Stimulated activated CD8-positive, alpha-beta memory T cell treated with anti-CD3 and anti-CD28 coated beads, Interleukin-12 subunit alpha, Interleukin-12 subunit beta, amount 100 ng/mL, for 1 hour (primary cell): Measurements from ENCODE around the gene KRTAP3-3.

ENCODE experiments used
- DNase-seq: peaks from one replicate; pipeline ENCODE4 v3.0.0-alpha.2; 2020; ENCODE audit warnings: low read depth

The KRTAP3-3 gene

GRCh38 chr17:40958086-40958953 lies 35.6 kb downstream of the KRTAP3-3 start:
- no peak for DNase-seq

- DNase-seq, result no peak
Measured at GRCh38 chr17:40956401-40957254, 37.3 kb downstream of the KRTAP3-3 start.

- DNase-seq, result no peak
Measured at GRCh38 chr17:40953881-40954280, 40.1 kb downstream of the KRTAP3-3 start.

- DNase-seq, result no peak
Measured at GRCh38 chr17:40952661-40953060, 41.3 kb downstream of the KRTAP3-3 start.

GRCh38 chr17:40952154-40952553 lies 41.8 kb downstream of the KRTAP3-3 start:
- no peak for DNase-seq

GRCh38 chr17:40951011-40951622 lies 42.8 kb downstream of the KRTAP3-3 start:
- DNase-seq, result no peak

- DNase-seq, result no peak
Measured at GRCh38 chr17:40950176-40950575, 43.8 kb downstream of the KRTAP3-3 start.

- no peak for DNase-seq
Measured at GRCh38 chr17:40949418-40949817, 44.5 kb downstream of the KRTAP3-3 start.

- DNase-seq, result no peak
Measured at GRCh38 chr17:40947929-40948328, 46.0 kb downstream of the KRTAP3-3 start.

GRCh38 chr17:40945414-40945813 lies 48.5 kb downstream of the KRTAP3-3 start:
- DNase-seq, result no peak

GRCh38 chr17:40944531-40944930 lies 49.4 kb downstream of the KRTAP3-3 start:
- no peak for DNase-seq
